ENCODE data around the gene PI16. TPM values are rescaled to one million over a fixed set of nuclear protein-coding genes. Genes with fewer than 3 reads are reported as not detected.

Gene PI16
- total RNA-seq, 1 donor from 2014 or later = 2.5 TPM

DNA sequence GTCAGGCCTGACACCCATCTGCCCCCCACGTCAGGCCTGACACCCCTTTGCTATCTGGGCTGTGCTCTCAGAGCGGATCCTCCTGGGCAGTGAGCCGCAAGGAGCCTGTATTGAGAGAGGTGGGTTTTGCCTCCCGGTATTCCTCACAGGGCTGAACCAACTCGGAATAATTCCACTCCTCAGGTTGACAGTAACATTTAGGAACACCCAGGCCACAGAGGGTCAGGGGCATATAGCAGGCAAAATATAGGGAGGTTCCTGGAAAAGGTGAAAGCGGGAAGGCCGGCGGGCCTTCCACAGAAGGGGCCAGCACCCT lies 44.1 kb downstream of the PI16 start:
- intact Hi-C loops (cut with micrococcal nuclease) = no loop called here

DNA sequence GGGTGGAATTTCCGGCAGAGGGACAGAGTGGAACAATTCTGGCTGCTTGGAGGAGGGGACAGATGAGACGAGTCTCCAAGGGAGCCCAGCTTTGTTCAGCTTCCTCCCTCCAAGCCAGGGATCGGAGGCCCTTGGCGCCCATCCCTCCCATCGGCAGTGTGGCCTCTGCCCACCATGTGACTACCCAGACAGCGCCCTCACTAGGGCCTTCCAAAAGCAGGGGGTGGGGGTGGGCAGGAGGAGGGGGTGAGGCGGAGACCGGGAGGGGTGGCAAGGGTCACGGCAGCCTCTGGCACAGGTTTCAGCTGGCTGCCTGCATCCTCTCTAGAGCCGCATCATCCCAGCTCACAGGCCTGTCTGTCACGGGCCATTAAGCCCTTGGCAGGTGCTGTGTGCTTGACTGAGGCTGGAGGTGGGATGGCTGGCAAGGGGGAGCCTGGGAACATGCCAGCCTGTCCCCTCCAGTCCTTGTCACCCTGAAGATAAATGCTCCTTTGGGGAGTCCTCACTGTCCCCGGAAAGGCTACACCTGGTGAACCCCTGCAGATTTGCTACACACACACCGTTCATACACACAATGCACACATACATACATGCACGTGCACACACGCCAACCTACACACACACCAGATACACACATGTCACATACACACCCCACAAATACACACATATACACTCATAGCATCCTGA lies 44.7 kb downstream of the PI16 start:
- intact Hi-C loops (cut with micrococcal nuclease) = no loop called here

DNA sequence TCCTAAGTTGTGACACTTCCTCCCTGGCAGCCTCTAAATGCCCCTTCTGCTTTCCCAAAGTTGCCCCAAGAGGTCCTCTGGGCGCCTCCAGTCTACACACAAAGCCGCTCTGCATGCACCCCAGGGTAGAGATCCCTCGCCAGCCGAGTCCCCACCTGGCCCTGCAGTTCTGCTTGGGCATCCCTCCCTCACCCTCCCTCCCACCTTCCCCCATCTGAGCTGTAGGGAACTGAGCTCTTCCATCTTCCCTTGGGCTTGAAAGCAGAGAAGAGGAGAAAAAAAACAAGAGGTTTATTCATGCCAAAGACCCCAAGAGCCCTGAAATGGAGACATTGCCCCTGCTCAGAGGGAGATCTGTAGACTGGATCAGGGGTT lies 45.2 kb downstream of the PI16 start:
- intact Hi-C loops (cut with micrococcal nuclease) = no loop called here

DNA sequence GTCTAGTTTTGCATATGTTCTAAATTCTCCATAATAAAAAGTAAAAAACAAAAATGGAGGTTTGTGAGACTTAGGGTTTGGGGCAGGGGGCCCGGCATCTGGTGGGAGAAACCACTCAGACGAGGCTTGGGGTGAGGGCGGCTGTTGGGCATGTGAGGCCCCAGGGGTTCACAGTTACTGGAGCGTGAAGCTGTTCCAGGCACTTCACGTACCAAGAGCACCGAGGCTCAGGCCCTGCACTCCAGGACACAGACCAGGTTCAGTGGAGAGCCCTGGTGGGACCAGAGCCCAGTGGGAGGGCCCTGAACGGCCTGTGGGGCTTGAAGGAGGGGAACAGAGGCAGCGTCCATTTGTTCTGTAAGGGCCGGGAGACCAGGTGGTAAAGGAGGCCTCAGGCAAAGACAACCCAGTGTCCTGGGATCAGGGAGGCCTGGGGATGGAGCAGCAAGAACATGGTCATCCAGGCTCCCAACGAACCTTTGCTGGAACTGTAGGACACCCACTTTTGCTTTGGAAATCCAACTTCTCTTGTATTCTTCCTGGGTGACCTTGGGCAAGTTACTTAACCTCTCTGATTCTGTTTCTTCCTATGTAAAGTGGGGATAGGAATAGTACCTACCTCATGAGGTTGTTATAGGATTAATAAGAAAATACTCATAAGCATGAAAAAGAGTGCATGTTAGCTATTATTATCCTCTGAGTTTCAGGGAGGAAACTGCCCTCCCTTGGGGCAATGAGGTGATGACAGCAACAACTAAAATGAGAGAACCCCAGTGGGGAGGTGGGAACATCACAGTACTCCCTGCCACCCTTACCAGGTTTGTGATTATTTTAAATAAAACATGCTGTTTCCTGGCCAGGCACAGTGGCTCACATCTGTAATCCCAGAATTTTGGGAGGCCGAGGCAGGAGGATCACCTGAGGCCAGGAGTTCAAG lies 49.8 kb downstream of the PI16 start:
- intact Hi-C loops (cut with micrococcal nuclease) = no loop called here

DNA sequence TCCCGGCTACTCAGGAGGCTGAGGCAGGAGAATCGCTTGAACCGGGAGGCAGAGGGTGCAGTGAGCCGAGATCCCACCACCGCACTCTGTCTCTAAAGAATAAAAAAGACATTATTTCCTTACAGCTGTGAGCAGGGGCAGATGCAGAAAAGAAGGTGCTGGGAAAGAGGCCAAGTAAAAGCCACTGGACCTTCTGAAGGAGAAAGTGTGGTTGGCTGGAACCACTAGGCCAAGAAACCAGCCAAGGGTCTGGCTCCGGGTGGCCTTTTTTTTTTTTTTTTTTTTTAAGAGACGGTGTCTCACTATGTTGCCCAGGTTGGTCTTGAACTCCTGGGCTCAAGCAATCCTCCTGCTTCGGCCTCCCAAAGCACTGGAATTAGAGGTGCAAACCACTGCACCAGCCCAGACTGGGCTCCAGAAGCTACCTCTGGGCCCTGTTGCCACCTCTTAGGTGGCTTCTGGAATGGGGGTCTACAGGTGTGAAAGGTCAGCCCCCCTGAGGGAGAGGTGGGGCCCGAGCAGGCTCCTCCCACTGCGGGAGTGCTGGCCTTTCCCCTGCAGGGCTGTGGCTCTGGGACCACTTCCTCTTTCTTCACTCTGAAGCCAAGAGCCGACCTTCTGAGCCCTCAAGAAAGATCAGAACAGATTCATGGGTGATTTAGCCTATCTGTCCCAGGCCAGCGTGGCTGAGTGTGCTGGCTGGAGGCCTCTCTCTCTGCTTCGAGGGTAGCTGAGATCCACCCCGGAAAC lies 50.7 kb downstream of the PI16 start, which contains the start of gene FGD2:
Gene FGD2, plus strand, starts transcription at position 595 of the 750 bp plus-strand sequence. CDS start 163 bp downstream, outside the sequence.
- intact Hi-C loops (cut with micrococcal nuclease) = no loop called here

DNA sequence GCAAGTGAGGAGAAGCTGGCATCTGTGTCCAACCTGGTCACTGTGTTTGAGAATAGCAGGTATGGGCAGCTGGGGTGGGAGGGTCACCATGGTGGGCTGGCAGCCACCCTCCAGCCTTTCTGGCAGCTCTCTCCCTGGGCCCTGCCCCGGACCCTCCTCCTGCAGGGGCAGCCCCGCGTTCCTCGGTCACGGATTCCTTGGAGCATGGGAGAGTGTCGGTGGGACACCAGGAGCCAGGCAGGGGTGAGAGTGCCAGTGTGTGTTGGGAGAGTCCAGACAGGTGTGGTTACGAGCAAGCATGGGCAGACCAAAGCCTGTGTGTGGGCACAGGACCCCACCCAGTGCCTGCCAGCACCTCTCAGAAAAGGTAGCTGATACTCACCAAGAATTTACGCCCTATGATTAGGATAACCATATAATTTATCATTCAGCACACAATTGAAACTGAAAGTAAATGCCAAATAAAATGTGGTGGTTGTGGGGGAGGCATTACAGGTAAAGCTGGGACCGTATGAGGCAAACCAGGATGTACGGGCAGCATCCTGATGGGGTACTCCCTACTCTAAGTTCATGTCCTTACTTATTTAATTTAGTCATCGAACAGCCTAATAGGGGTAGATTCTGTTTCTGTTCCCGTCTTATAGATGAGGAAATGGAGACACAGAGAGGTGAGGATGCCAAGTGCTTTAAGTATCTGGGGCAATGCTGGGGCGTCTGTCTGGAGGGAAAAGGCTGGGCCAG lies 51.5 kb downstream of the PI16 start:
- intact Hi-C loops (cut with micrococcal nuclease) = no loop called here

DNA sequence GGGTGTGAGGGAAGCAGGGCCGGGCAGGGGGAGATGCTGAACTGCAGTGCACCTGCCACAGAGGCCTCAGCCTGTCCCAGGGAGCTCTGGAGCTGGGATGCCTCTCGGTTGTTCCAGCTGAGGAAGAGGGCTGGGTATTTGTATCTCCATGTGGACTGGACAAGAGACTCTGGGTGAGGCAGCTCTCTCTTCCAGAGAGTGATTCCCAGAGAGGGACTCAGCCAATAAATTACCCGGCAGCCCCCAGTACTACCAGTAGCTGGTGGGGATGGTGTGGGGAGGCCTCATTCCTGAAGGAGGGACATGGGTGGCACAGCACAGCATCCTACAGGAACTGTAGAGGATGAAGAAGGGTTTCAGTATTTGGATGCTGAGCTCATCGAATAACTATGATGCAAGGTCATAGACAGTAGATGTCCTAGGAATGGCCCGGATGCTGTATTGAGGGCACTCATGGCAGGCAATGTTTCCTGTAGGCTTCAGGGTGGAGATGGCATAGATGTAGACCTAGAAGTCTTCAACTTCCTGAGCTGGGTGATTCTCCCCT lies 52.3 kb downstream of the PI16 start:
- intact Hi-C loops (cut with micrococcal nuclease) = no loop called here

DNA sequence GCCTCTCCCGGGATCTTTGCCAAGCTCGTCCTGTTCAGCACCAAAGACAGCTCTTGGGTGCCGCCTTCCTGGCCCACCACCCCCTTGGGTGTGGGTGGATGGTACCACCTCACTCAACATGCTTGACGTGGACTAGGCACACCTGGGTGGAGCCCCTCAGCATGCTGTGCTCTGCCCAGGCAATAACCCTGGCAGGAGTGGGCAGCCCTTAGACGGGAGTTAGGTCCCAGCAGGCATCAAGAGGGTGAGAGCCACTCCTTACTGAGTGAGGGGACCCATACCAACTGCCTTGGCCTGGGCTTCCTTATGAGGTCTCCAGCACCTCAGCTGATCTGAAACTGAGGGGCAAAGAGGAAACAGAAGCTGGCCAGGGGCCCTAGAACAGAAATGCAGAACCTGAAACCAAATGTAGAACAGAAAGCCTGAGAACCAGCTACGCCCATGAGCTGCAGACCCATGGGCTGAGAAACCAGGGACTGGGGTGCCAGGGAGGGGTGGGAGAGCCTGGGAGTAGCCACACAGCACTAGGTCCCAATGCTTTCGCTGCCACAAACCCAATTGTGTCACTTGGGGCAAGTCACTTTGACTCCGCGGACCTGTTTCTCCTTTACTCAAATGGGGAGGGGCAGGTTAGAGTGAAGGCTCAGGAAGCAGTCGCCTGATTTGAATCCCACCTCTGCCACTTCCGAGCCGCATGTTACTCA lies 53.0 kb downstream of the PI16 start:
- intact Hi-C loops (cut with micrococcal nuclease) = no loop called here

DNA sequence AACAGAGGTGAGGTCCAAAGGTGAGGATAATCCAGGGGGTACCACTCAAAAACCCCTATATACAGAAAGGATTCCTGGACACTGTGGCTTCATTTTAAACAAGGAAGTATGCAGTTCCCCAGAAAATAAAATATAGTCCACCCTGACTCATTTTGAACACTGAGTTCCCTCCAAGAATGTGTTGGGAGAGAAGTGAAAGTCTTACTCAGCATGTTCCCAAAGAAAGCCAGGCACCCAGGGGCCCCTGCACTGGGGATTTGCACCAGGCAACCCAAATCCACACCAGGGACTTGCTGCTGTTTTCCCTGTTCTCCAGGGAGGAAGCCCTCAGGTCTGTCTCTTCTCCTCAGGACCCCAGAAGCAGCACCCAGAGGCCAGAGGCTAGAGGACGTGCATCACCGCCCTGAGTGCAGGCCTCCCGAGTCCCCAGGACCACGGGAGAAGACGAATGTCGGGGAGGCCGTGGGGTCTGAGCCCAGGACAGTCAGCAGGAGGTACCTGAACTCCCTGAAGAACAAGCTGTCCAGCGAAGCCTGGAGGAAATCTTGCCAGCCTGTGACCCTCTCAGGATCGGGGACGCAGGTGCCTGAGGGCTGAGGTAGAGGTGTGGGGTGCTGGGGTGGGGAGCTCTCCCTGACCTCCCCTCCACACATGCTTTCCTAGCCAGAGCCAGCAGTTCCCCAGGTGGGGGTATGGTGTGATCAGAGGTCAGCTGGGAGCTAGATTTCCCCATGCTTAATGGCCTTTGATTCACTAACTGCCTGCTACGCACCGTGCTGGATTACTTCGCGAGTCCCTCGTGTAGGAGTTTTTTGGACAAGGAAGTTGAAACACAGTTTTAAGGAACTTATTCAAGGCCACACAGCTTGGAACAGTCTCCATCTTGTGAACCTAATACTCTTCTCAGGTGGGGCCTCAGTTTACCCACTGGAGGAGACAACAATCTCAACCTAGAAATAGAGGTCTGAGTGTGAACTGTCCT lies 54.2 kb downstream of the PI16 start:
- intact Hi-C loops (cut with micrococcal nuclease) = no loop called here

DNA sequence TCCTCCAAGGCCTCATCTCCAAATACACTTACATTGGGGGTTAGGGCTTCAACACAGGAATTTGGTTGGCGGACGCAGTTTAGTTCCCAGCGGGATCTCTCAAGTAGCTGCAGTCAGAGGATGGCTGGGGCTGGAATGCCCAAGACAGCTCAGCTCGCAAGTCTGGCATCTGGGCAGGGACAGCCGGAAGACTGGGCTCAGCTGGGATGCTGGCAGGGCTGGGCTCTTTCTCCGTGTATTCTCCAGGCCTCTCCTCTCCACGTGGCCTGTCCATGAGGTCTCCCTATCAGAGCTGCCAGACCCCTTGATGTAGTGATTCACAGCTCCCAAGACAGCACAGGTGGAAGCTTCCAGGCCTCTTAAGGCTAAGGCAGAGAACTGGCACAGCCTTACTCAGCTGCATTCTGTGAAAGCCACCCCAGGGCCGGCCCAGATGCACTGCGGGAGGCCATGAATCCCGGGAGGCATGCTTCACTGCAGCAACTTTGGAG lies 55.9 kb downstream of the PI16 start:
- intact Hi-C loops (cut with micrococcal nuclease) = no loop called here

DNA sequence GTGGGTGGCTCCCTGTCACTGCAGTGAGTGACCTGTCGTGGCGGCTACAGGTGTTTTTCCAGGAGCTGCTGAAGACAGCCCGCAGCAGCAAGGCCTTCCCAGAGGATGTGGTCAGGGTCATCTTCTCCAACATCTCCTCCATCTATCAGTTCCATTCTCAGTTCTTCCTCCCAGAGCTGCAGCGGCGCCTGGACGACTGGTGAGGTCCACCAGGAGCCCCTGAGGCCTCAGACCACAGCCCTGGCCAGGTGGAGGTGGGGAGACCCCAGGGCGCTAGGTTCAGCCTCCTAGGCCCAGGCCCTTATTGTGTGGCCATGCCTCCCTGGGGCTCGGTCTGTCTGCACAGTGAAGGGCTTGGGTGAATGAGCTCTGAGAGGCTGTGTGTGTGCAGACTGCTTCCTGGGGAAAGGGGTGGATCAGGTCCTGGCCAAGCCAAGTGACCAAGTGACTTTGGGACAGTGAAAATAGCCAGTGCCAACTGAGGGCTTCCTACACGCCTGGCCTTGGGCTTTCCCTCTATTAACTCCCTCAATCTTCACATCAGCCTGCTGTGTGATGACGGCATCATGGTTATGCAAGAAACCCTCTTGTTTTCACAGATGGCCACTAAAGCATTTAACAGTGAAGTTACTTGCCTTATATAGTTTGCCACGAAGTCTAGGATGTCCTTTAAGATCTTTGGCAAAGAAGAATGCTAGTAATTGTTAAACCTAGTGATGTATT lies 57.3 kb downstream of the PI16 start:
- intact Hi-C loops (cut with micrococcal nuclease) = no loop called here

DNA sequence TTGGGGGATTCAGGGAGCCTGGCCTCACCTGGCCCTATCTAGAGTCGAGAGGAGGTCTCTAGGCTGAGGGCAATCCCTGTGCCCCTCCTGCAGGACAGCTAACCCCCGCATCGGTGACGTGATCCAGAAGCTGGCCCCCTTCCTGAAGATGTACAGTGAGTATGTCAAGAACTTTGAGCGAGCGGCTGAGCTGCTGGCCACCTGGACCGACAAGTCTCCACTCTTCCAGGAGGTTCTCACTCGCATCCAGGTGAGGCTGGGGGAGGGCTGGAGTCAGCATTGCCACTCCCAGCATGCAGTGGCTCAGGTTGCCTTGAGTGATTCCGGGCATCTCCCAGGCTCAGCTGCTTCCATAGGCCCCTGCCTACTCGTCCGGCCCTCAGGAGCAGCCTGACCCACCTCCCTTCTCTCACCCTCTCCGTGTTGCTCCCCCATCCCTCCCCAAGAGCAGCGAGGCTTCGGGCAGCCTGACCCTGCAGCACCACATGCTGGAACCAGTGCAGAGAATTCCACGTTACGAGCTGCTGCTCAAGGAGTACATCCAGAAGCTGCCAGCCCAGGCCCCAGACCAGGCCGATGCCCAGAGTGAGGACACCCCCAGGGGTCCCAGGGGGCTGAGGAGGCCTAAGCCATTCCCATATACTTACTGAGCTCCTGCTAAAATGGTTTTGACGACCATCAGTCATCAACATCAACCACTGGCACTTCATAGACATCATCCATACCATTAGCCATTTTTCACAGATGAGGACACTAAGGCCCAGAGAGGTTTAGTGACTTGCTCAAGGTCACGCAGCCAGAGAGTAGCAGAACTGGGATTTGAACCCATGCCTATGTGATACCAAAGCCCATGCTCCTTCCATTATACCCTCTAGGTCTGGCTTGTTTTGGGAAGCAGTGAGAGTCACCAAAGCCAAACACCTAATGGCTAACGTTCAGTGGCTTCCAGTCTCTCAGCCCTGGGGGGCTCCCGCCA lies 59.3 kb downstream of the PI16 start:
- intact Hi-C loops (cut with micrococcal nuclease) = no loop called here

Other genes with a start within 250 kb of the PI16 start
- gene CPNE5, start 115.3 kb upstream of the PI16 start, total RNA-seq = 2.7 and 3.2 TPM in 2 replicates
- 34.7 and 36.3 TPM in 2 replicates for gene PPIL1, start 79.9 kb upstream of the PI16 start, total RNA-seq
- 53.9 and 54.2 TPM in 2 replicates for gene C6orf89, start 68.8 kb upstream of the PI16 start, total RNA-seq
- gene MTCH1, start 31.5 kb downstream of the PI16 start, total RNA-seq = 128 and 132 TPM in 2 replicates
- 5.6 and 7.6 TPM in 2 replicates for gene FGD2, start 50.9 kb downstream of the PI16 start, total RNA-seq
- gene PIM1, start 215.4 kb downstream of the PI16 start, total RNA-seq = 635 and 642 TPM in 2 replicates